HepG2 (cell line): ENCODE measurements around the gene TCOF1. TPM values are rescaled to one million over a fixed set of nuclear protein-coding genes. Genes with fewer than 3 reads are reported as not detected.

Experiments
- ATAC-seq: fragments of 200-7000 bp; cut with Tn5 transposase; 3 replicates; pipeline ENCODE4 v1.9.1; 2020; ENCODE audit warnings: mild to moderate bottlenecking, moderate library complexity
- BruUV-seq: library from RNA; stranded (reverse); fragments of 400-500 nt; replicated peaks from 2 replicates; lab custom pipeline; 2021; lab: Mats Ljungman, UMichigan
- CTCF ChIA-PET: fragments of 300-600 bp; formaldehyde crosslinking; extraction: SDS; loops from one replicate; lab custom pipeline; 2021; ENCODE audit warnings: low total read pairs, inconsistent platforms, low intra/inter-chr PET ratio; lab: Yijun Ruan, JAX
- POLR2A ChIA-PET: fragments of 350-600 bp; sonication (Branson Sonifier 250); formaldehyde crosslinking; loops from one replicate; lab custom pipeline; 2020; ENCODE audit warnings: antibody characterized with exemption, inconsistent platforms; lab: Yijun Ruan, JAX
- DNase-seq: peaks from one replicate; pipeline ENCODE4 v3.0.0-alpha.2; 2015; ENCODE audit warnings: low spot score
- FAIRE-seq: peaks from 3 replicates; lab custom pipeline; 2011; peaks lifted over from hg19 to GRCh38; lab: Jason Lieb, UNC
- H2AFZ ChIP-seq: one replicate; pipeline ENCODE4 v1.6.1; 2011; ENCODE audit warnings: low read length, inconsistent platforms
- H3K27ac ChIP-seq: fragments of 300-600 bp; 3 replicates; pipeline ENCODE4 v1.8.0; 2011; ENCODE audit warnings: mixed run types, mild to moderate bottlenecking, mixed read lengths, low read length, inconsistent platforms; ENCODE audit not compliant: insufficient read depth; ENCODE audit errors: extremely low read length
- H3K27me3 ChIP-seq, 2 experiments: fragments of 200-600 bp in 1 of 2; 2 replicates in 1 of 2; 3 replicates in 1 of 2; pipeline versions ENCODE4 v1.6.0 to v1.8.0; 2011; ENCODE audit warnings: low read length in 2 of 2, mild to moderate bottlenecking in 2 of 2, moderate library complexity in 2 of 2, inconsistent platforms in 1 of 2; ENCODE audit not compliant: insufficient read depth in 2 of 2, control insufficient read depth in 1 of 2
- H3K36me3 ChIP-seq, 2 experiments: fragments of 200-600 bp in 1 of 2; replicated peaks in 1 of 2; 2 replicates in 1 of 2; 3 replicates in 1 of 2; pipeline versions ENCODE4 v1.5.1 to v1.8.0; 2011; ENCODE audit warnings: low read length in 2 of 2, inconsistent platforms in 1 of 2; ENCODE audit not compliant: insufficient read depth in 2 of 2, control insufficient read depth in 1 of 2
- H3K4me1 ChIP-seq: 2 replicates; pipeline ENCODE4 v1.5.1; 2012; ENCODE audit warnings: low read length, inconsistent platforms; ENCODE audit not compliant: insufficient read depth
- H3K4me2 ChIP-seq: 2 replicates; pipeline ENCODE4 v1.6.0; 2011; ENCODE audit warnings: low read depth, low read length, inconsistent platforms
- H3K4me3 ChIP-seq, 3 experiments: fragments of 200-600 bp in 1 of 3; sonication (generic), shearing (Covaris generic) in 1 of 3; replicated peaks in 1 of 3; 2 replicates each; pipeline ENCODE4 v1.5.1; 2011 to 2016; ENCODE audit warnings: low read length in 3 of 3, inconsistent platforms in 2 of 3, low read depth in 2 of 3, mild to moderate bottlenecking in 2 of 3, control low read depth in 1 of 3, mixed read lengths in 1 of 3; ENCODE audit not compliant: insufficient read depth in 1 of 3
- H3K79me2 ChIP-seq: one replicate; pipeline ENCODE4 v1.6.1; 2011; ENCODE audit warnings: low read length, inconsistent platforms; ENCODE audit not compliant: insufficient read depth
- H3K9ac ChIP-seq: 2 replicates; pipeline ENCODE4 v1.6.0; 2011; ENCODE audit warnings: mild to moderate bottlenecking, low read depth, low read length, inconsistent platforms; ENCODE audit not compliant: insufficient read depth
- H3K9me3 ChIP-seq: 2 replicates; pipeline ENCODE4 v1.5.1; 2012; ENCODE audit warnings: mild to moderate bottlenecking, low read length
- H4K20me1 ChIP-seq: 2 replicates; pipeline ENCODE4 v1.6.0; 2011; ENCODE audit warnings: inconsistent platforms, mild to moderate bottlenecking, low read length, moderate library complexity; ENCODE audit not compliant: insufficient read depth
- CC2D1A ChIP-seq: sonication (generic); formaldehyde crosslinking; IDR thresholded peaks from 2 replicates; pipeline ENCODE4 v1.8.1; 2023; ENCODE audit warnings: mild to moderate bottlenecking, missing genetic modification reagents
- EP300 ChIP-seq, 3 experiments: sonication (generic) in 1 of 3; formaldehyde crosslinking in 1 of 3; IDR thresholded peaks; 2 replicates each; pipeline versions ENCODE4 v1.5.1 to v1.6.1; 2011 to 2020; ENCODE audit warnings: low read depth in 2 of 3, low read length in 2 of 3, borderline replicate concordance in 1 of 3, improper control_type of control experiment in 1 of 3, mild to moderate bottlenecking in 1 of 3, missing genetic modification reagents in 1 of 3, moderate library complexity in 1 of 3
- HNRNPLL ChIP-seq: fragments of 200-400 bp; formaldehyde crosslinking; IDR thresholded peaks from 2 replicates; pipeline ENCODE4 v1.6.1; 2017; ENCODE audit warnings: mild to moderate bottlenecking, low read depth, low read length; ENCODE audit not compliant: poor library complexity, severe bottlenecking
- HOXA9 ChIP-seq: sonication (generic); formaldehyde crosslinking; IDR thresholded peaks from 2 replicates; pipeline ENCODE4 v1.8.1; 2022; ENCODE audit warnings: missing genetic modification reagents, mild to moderate bottlenecking, moderate library complexity, borderline replicate concordance
- KDM5B ChIP-seq: sonication (generic); formaldehyde crosslinking; IDR thresholded peaks from 2 replicates; pipeline ENCODE4 v1.4.0; 2020; ENCODE audit warnings: missing genetic modification reagents, mild to moderate bottlenecking, borderline replicate concordance
- SALL1 ChIP-seq: sonication (generic); formaldehyde crosslinking; IDR thresholded peaks from 2 replicates; pipeline ENCODE4 v1.8.0; 2022; ENCODE audit warnings: mild to moderate bottlenecking, missing genetic modification reagents
- ZFP62 ChIP-seq: sonication (generic); formaldehyde crosslinking; IDR thresholded peaks from 2 replicates; pipeline ENCODE4 v1.4.0; 2020; ENCODE audit warnings: missing genetic modification reagents
- ZNF350 ChIP-seq: sonication (generic); formaldehyde crosslinking; IDR thresholded peaks from 2 replicates; pipeline ENCODE4 v1.4.0; 2020; ENCODE audit warnings: mild to moderate bottlenecking, low read depth, missing genetic modification reagents, borderline replicate concordance
- ZNF563 ChIP-seq: sonication (generic); formaldehyde crosslinking; IDR thresholded peaks from 2 replicates; pipeline ENCODE4 v1.8.0; 2022; ENCODE audit warnings: mild to moderate bottlenecking, moderate library complexity, missing genetic modification reagents
- ZNF678 ChIP-seq: sonication (generic); formaldehyde crosslinking; IDR thresholded peaks from 2 replicates; pipeline ENCODE4 v1.4.0; 2020; ENCODE audit warnings: mild to moderate bottlenecking, missing genetic modification reagents
- ZNF713 ChIP-seq: sonication (generic); formaldehyde crosslinking; IDR thresholded peaks from 2 replicates; pipeline ENCODE4 v1.4.0; 2020; ENCODE audit warnings: mild to moderate bottlenecking, missing genetic modification reagents
- ZNF75D ChIP-seq: sonication (generic); formaldehyde crosslinking; IDR thresholded peaks from 2 replicates; pipeline ENCODE4 v1.8.1; 2023; ENCODE audit warnings: missing genetic modification reagents, mild to moderate bottlenecking, borderline replicate concordance
- WGBS: methylation state at CpG from one replicate; pipeline ENCODE4 v1.1.6; 2017; ENCODE audit warnings: low lambda C conversion rate; 5-methylcytosine and 5-hydroxymethylcytosine counted together
- in situ Hi-C: cut with HindIII; loops from 2 replicates; pipeline ENCODE4 v1.10.0; 2017; ENCODE audit warnings: low pct_unique_long_range_greater_than_20kb; ENCODE audit not compliant: extremely low pct_ligation_motif_present
- intact Hi-C: fragments of 100-400 bp; cut with micrococcal nuclease; formaldehyde crosslinking; loops from one replicate; pipeline ENCODE4 v1.10.0; 2022; ENCODE audit not compliant: unreplicated experiment
- polyA plus RNA-seq, 8 experiments: library from polyadenylated mRNA; depleted of rRNA in 3 of 8; stranded (reverse) in 7 of 8; unstranded in 1 of 8; fragments of >200 nt; fragmentation: Illumina TruSeq in 4 of 8; extraction: Trizol in 4 of 8; gene quantifications; 2 replicates each; pipeline versions ENCODE4 v1.2.1 to v1.2.3, GENCODE V29; 2011 to 2016; ENCODE audit warnings: low read depth in 4 of 8, missing spikeins in 1 of 8, mixed read lengths in 1 of 8; ENCODE audit not compliant: insufficient read depth in 1 of 8
- total RNA-seq, 5 experiments: library from RNA; depleted of rRNA; stranded (reverse); fragments of >200 nt; fragmentation: Illumina TruSeq; extraction: Trizol; gene quantifications; 2 replicates each; pipeline ENCODE4 v1.2.3, GENCODE V29; 2016; ENCODE audit warnings: low read depth in 1 of 5
- TF ChIP-seq, protein P1 (sequence below): sonication (generic); formaldehyde crosslinking; IDR thresholded peaks from 2 replicates; pipeline ENCODE4 v1.4.0; 2020; ENCODE audit warnings: mild to moderate bottlenecking, missing genetic modification reagents
- TF ChIP-seq, protein P2 (sequence below): sonication (generic); formaldehyde crosslinking; IDR thresholded peaks from 2 replicates; pipeline ENCODE4 v1.4.0; 2020; ENCODE audit warnings: mild to moderate bottlenecking, missing genetic modification reagents
- TF ChIP-seq, protein P3 (sequence below): sonication (generic); formaldehyde crosslinking; IDR thresholded peaks from 2 replicates; pipeline ENCODE4 v1.4.0; 2020; ENCODE audit warnings: missing genetic modification reagents

Gene TCOF1
- total and polyA plus RNA-seq, 2 of the 13 experiments (the other 11 are each of a cell fraction or from before 2014, with no cell fraction given) = 10.1 to 41.6 TPM

DNA sequence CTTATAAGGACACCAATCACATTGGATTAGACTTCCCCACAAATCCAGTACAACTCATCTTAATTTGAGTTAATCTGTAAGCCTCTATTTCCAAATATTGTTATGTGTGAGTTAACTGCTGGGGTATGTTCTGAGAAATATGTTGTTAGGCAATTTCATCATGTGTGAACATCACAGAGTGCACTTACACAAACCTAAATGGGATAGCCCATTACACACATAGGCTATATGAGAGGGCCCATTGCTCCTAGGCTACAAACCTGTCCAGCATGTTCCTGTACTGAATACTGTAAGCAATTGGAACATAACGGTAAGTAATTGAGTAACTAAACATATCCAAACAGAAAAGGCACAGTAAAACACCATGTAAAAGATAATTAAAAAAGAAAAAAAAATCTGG is 35.7 kb upstream of the TCOF1 start:
- H3K79me2 ChIP-seq = no peaks in the 10 kb centered on the region
- ATAC-seq = no peak
- H3K9ac ChIP-seq = no peak overlapping the region
- H3K4me3 ChIP-seq = no peak overlapping the region
- H3K4me2 ChIP-seq = no peak overlapping the region
- H4K20me1 ChIP-seq = no peaks in the 10 kb centered on the region
- intact Hi-C loops = no loop called here
- peaks cover 67% of the 10 kb centered on the region for H3K4me1 ChIP-seq
- no peak for FAIRE-seq
- H3K27ac ChIP-seq = no peak overlapping the region
- no TSS peak for BruUV-seq
- no peaks in the 10 kb centered on the region for H3K9me3 ChIP-seq
- H3K27me3 ChIP-seq = no peaks in the 10 kb centered on the region
- H3K36me3 ChIP-seq = no peaks in the 10 kb centered on the region
- H2AFZ ChIP-seq = no peak overlapping the region
- no peak for DNase-seq
- in situ Hi-C loops = no loop called here
- ChIA-PET CTCF (no interaction called here), POLR2A (no interaction called here)
- 52% methylated on average over 1 of the region's 1 CpG for WGBS
- TF ChIP-seq, protein P1, sequence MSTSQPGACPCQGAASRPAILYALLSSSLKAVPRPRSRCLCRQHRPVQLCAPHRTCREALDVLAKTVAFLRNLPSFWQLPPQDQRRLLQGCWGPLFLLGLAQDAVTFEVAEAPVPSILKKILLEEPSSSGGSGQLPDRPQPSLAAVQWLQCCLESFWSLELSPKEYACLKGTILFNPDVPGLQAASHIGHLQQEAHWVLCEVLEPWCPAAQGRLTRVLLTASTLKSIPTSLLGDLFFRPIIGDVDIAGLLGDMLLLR (CRISPR knock-in tag) = no peak
- TF ChIP-seq SALL1 (CRISPR knock-in tag) (no peak), ZFP62 (CRISPR knock-in tag) (no peak), ZNF713 (CRISPR knock-in tag) (no peak), ZNF350 (CRISPR knock-in tag) (no peak), CC2D1A (CRISPR knock-in tag) (no peak), ZNF678 (CRISPR knock-in tag) (no peak), ZNF563 (CRISPR knock-in tag) (no peak), ZNF75D (CRISPR knock-in tag) (no peak), HOXA9 (CRISPR knock-in tag) (no peak), HNRNPLL (no peak), EP300 (IDR thresholded peaks at IDR 0.05; ENCODE audit: low read depth in 2 of 2, low read length in 2 of 2) (no peak), EP300 (CRISPR knock-in tag; IDR thresholded peaks at IDR 0.05; ENCODE audit: borderline replicate concordance) (no peak), KDM5B (CRISPR knock-in tag) (no peak)
- TF ChIP-seq, protein P2, sequence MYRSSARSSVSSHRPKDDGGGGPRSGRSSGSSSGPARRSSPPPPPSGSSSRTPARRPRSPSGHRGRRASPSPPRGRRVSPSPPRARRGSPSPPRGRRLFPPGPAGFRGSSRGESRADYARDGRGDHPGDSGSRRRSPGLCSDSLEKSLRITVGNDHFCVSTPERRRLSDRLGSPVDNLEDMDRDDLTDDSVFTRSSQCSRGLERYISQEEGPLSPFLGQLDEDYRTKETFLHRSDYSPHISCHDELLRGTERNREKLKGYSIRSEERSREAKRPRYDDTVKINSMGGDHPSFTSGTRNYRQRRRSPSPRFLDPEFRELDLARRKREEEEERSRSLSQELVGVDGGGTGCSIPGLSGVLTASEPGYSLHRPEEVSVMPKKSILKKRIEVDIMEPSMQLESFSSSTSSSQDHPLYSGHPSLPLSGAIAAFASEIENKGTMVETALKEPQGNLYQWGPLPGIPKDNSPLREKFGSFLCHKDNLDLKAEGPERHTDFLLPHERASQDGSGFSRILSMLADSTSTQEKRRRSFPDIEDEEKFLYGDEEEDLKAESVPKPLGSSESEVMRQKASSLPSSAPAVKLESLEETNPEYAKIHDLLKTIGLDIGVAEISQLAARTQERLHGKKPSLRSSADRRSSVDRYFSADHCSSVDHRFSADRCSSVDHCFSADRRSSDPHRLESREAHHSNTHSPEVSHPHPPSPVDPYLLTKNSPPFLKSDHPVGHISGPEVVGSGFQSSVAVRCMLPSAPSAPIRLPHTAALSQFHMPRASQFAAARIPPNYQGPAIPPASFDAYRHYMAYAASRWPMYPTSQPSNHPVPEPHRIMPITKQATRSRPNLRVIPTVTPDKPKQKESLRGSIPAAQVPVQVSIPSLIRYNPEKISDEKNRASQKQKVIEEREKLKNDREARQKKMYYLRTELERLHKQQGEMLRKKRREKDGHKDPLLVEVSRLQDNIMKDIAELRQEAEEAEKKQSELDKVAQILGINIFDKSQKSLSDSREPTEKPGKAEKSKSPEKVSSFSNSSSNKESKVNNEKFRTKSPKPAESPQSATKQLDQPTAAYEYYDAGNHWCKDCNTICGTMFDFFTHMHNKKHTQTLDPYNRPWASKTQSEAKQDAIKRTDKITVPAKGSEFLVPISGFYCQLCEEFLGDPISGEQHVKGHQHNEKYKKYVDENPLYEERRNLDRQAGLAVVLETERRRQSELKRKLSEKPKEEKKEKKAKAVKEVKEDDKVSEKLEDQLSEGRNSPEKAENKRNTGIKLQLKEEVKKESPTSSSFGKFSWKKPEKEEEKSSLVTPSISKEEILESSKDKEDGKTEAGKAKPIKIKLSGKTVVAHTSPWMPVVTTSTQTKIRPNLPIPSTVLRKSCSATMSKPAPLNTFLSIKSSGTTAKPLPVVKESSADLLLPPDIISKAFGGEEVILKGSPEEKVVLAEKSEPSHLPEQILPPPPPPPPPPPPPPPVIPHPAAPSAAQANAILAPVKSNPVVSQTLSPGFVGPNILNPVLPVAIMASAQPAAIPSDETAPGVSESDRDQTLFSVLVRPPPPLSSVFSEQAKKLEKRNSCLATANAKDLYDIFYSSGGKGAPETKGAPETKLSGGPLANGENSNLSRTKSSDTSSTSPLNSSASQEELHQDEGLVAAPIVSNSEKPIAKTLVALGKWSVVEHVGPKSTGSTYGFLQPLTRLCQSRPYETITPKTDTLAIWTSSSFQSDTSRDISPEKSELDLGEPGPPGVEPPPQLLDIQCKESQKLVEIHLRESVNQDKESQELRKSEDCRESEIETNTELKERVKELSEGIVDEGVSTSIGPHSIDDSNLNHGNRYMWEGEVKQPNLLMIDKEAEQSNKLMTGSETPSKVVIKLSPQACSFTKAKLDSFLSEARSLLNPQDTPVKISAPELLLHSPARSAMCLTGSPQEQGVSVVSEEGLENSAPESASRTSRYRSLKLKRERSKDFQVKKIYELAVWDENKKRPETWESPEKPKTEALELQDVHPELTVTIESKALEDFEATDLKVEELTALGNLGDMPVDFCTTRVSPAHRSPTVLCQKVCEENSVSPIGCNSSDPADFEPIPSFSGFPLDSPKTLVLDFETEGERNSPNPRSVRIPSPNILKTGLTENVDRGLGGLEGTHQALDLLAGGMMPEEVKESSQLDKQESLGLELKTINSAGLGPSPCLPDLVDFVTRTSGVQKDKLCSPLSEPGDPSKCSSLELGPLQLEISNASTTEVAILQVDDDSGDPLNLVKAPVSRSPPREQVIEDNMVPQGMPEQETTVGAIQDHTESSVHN = no peak
- TF ChIP-seq, protein P3, sequence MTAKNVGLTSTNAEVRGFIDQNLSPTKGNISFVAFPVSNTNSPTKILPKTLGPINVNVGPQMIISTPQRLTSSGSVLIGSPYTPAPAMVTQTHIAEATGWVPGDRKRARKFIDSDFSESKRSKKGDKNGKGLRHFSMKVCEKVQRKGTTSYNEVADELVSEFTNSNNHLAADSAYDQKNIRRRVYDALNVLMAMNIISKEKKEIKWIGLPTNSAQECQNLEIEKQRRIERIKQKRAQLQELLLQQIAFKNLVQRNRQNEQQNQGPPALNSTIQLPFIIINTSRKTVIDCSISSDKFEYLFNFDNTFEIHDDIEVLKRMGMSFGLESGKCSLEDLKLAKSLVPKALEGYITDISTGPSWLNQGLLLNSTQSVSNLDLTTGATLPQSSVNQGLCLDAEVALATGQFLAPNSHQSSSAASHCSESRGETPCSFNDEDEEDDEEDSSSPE (CRISPR knock-in tag) = no peak
